Heart right ventricle (tissue), 16 donors: ENCODE measurements around the gene CNDP2. TPM values are rescaled to one million over a fixed set of nuclear protein-coding genes. Genes with fewer than 3 reads are reported as not detected.
"Not testable (repeated sequence)": the region's sequence is repeated elsewhere in the genome, so short reads cannot be mapped to it uniquely, and the experiment has no call there.

ENCODE experiments used
- ATAC-seq, 8 donors: fragments of 200-7000 bp; cut with Tn5 transposase; one replicate each; pipeline ENCODE4 v1.9.1; 2020; ENCODE audit warnings: mild to moderate bottlenecking in 8 of 8, moderate library complexity in 8 of 8, moderate number of reproducible peaks in 1 of 8
- DNase-seq, 2 donors: peaks; one replicate each; pipeline ENCODE4 v3.0.0-alpha.2; 2020
- H3K27ac ChIP-seq, 10 donors: fragments of 200-600 bp; sonication (generic) in 2 of 10; one replicate each; pipeline versions ENCODE4 v1.5.0 to v1.8.0; 2020 to 2022; ENCODE audit warnings: mild to moderate bottlenecking in 3 of 10
- H3K27me3 ChIP-seq, 7 donors: fragments of 200-600 bp; one replicate each; pipeline ENCODE4 v1.8.0; 2021 to 2022; ENCODE audit warnings: mild to moderate bottlenecking in 2 of 7
- H3K36me3 ChIP-seq, 9 donors: fragments of 200-600 bp; sonication (generic) in 1 of 9; one replicate each; pipeline versions ENCODE4 v1.5.0 to v1.8.0; 2020 to 2022; ENCODE audit warnings: mild to moderate bottlenecking in 2 of 9
- H3K4me1 ChIP-seq, 9 donors: fragments of 200-600 bp; sonication (generic) in 1 of 9; one replicate each; pipeline versions ENCODE4 v1.5.0 to v1.8.0; 2020 to 2022; ENCODE audit warnings: mild to moderate bottlenecking in 4 of 9
- H3K4me3 ChIP-seq, 10 donors: fragments of 200-600 bp; sonication (generic) in 2 of 10; one replicate each; pipeline versions ENCODE4 v1.5.0 to v1.8.0; 2020 to 2022; ENCODE audit warnings: mild to moderate bottlenecking in 7 of 10, moderate library complexity in 2 of 10
- H3K9me3 ChIP-seq, 11 donors: fragments of 200-600 bp in 10 of 11; sonication (generic) in 2 of 11; one replicate each; pipeline versions ENCODE4 v1.5.0 to v1.8.0; 2013 to 2022; ENCODE audit warnings: mild to moderate bottlenecking in 2 of 11, control low read depth in 1 of 11, moderate library complexity in 1 of 11
- WGBS, 2 donors: extraction: QIAGEN DNeasy Blood & Tissue Kit; methylation state at CpG; one replicate each; pipeline ENCODE4 v1.1.7; 2013; ENCODE audit warnings: inconsistent platforms in 1 of 2; 5-methylcytosine and 5-hydroxymethylcytosine counted together
- intact Hi-C, 10 donors: fragments of 100-400 bp; cut with DNase I; formaldehyde crosslinking; loops; one replicate each; pipeline versions ENCODE4 v1.11.1 to v1.14.2; 2022
- polyA plus RNA-seq, 2 donors: library from polyadenylated mRNA; stranded (reverse); fragments of 200-250 nt; gene quantifications; one replicate each; pipeline ENCODE4 v1.2.3, GENCODE V29; 2013
- total RNA-seq, 10 donors: library from RNA; stranded (reverse); fragmentation: NEBNext Ultra II Directional in 3 of 10; extraction: Animal tissue kit (Norgen Biotek cat#: 25700) in 3 of 10; gene quantifications; one replicate each; pipeline versions ENCODE4 v1.2.1 to v1.2.4, GENCODE V29; 2021 to 2023
- TF ChIP-seq, protein P1 (sequence below), 9 donors: fragments of 200-600 bp; sonication (generic) in 2 of 9; IDR thresholded peaks; one replicate each; pipeline versions ENCODE4 v1.5.0 to v1.8.0; 2021 to 2022; ENCODE audit warnings: antibody characterized with exemption in 9 of 9, mild to moderate bottlenecking in 5 of 9, moderate library complexity in 1 of 9
- donor health status: Arrhythmogenic right ventricular cardiomyopathy.
- donor health status: ischemic (EF 13 %, LVEDD 7.1; RV severe dilation, severe dysfunction).
- donor health status: healthy with polysubstance abuse.
- donor health status: DM: no; HTN: yes; CAD: no.
- donor health status: DM: no; HTN: no; CAD: no.
- donor health status: ischemic (EF 25% LVEDD 6.9; RV normal size, moderate dysfunction).
- donor health status: ischemic (EF 25% LVEDD 5.7; RV mildly dilated, moderate dysfunction).
- donor health status: healthy.
- donor health status: DM: yes; HTN: yes; CAD: no.
- donor health status: Ischemic cardiomyopathy.
- donor health status: ischemic (EF 35%, LVEDD 5.7; RV mildly dilated, moderate dysfunction).
- donor health status: nonischemic (EF 11% LVEDD 7.7; RV severe dilation, severe dysfunction).
- donor health status: DM: yes; HTN: yes; CAD: no.
- donor health status: PGD.
- donor health status: ischemic (EF 29% LVEDD 5.4; RV normal size, mild dysfunction).
- donor health status: nonischemic (EF 23%, LVEDD 6.1; RV moderate dilation, normal function).

The CNDP2 gene
- total and polyA plus RNA-seq, 12 donors: 48.9 to 117 (median 73.2) TPM

- Histone ChIP-seq H3K27ac (peak overlapping the region; percentile 33 to 87 (median 70)), H3K4me3 (peak overlapping the region in 7 of 10 donors; percentile 18 to 48 (median 35)), H3K4me1 (peaks cover 0 to 64% (median 30%) of the 10 kb centered on the region in 9 donors), H3K27me3 (no peaks in the 10 kb centered on the region), H3K36me3 (peaks cover 0 to 46% (median 28%) of the 10 kb centered on the region in 9 donors), H3K9me3 (no peaks in the 10 kb centered on the region)
- TF ChIP-seq, protein P1, sequence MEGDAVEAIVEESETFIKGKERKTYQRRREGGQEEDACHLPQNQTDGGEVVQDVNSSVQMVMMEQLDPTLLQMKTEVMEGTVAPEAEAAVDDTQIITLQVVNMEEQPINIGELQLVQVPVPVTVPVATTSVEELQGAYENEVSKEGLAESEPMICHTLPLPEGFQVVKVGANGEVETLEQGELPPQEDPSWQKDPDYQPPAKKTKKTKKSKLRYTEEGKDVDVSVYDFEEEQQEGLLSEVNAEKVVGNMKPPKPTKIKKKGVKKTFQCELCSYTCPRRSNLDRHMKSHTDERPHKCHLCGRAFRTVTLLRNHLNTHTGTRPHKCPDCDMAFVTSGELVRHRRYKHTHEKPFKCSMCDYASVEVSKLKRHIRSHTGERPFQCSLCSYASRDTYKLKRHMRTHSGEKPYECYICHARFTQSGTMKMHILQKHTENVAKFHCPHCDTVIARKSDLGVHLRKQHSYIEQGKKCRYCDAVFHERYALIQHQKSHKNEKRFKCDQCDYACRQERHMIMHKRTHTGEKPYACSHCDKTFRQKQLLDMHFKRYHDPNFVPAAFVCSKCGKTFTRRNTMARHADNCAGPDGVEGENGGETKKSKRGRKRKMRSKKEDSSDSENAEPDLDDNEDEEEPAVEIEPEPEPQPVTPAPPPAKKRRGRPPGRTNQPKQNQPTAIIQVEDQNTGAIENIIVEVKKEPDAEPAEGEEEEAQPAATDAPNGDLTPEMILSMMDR (IDR thresholded peaks at IDR 0.05): no peak
- intact Hi-C loops: loop anchor here in 7 of 10 donors (5.0 to 10.0 kb wide), 5 partner anchors 46 to 304 kb away; partner anchors contain the start of gene ZNF407 (in 2 of the 7)
- ATAC-seq: no peak
- peak in 1 of 2 donors; percentile 46 for DNase-seq
- 76 to 81% methylated on average over 14 of the region's 14 CpGs for WGBS, 2 donors
Observed at GRCh38 chr18:74498712-74499627, 2.8 kb downstream of the CNDP2 start.

DNA sequence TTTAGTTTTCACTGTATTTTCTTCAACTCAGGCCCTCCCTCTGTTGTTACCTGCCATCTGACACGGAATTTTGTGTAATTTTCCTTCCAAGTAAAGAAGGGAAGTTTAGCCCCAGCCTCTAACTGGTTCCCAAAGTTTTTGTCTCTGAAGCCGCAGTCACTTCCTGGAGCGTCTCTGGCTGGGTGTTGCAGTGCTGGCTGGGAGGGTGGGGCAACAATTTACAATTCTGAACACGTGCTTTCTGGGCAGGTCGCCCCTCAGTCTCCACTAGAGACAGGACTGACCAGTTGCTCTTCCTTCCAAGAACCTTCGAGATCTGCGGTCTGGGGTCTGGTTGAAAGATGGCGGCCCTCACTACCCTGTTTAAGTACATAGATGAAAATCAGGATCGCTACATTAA, 3.5 kb downstream of the CNDP2 start:
- Histone ChIP-seq H3K27ac (peak overlapping the region; percentile 33 to 87 (median 70)), H3K36me3 (peaks cover 0 to 53% (median 28%) of the 10 kb centered on the region in 9 donors), H3K27me3 (no peaks in the 10 kb centered on the region), H3K9me3 (no peaks in the 10 kb centered on the region), H3K4me1 (peaks cover 0 to 64% (median 30%) of the 10 kb centered on the region in 9 donors), H3K4me3 (peak overlapping the region in 7 of 10 donors; percentile 18 to 48 (median 35))
- intact Hi-C loops: loop anchor here in 7 of 10 donors (5.0 to 10.0 kb wide), 5 partner anchors 45 to 305 kb away; partner anchors contain the start of gene ZNF407 (in 2 of the 7)
- WGBS, 2 donors: 48 to 60% methylated on average over 9 of the region's 9 CpGs
- TF ChIP-seq, protein P1 (IDR thresholded peaks at IDR 0.05): no peak
- DNase-seq: peak; percentile 37 to 91
- peak in 4 of 8 donors; percentile 8 to 34 (median 28) for ATAC-seq

GRCh38 chr18:74500372-74500771, 4.2 kb downstream of the CNDP2 start:
- Histone ChIP-seq H3K4me3 (peak overlapping the region in 6 of 10 donors; percentile 1 to 48 (median 30)), H3K27me3 (no peaks in the 10 kb centered on the region), H3K4me1 (peaks cover 0 to 59% (median 30%) of the 10 kb centered on the region in 9 donors), H3K27ac (peak overlapping the region in 6 of 10 donors; percentile 64 to 87 (median 79)), H3K9me3 (no peaks in the 10 kb centered on the region), H3K36me3 (peaks cover 0 to 60% (median 28%) of the 10 kb centered on the region in 9 donors)
- ATAC-seq (no peak), DNase-seq (no peak)
- WGBS, 2 donors: 83 to 84% methylated on average over 6 of the region's 6 CpGs
- intact Hi-C loops: no loop called here
- TF ChIP-seq, protein P1 (IDR thresholded peaks at IDR 0.05): no peak

GRCh38 chr18:74500774-74501173, 4.6 kb downstream of the CNDP2 start:
- Histone ChIP-seq H3K4me3 (peak overlapping the region in 2 of 10 donors; percentile 1 to 48), H3K27ac (peak overlapping the region in 3 of 10 donors; percentile 80 to 87 (median 84)), H3K36me3 (peaks cover 0 to 64% (median 31%) of the 10 kb centered on the region in 9 donors), H3K4me1 (peaks cover 0 to 57% (median 30%) of the 10 kb centered on the region in 9 donors)
- WGBS, 2 donors: 82 to 87% methylated on average over 8 of the region's 8 CpGs
- H3K9me3 ChIP-seq, DNase-seq, H3K27me3 ChIP-seq, ATAC-seq, intact Hi-C loops: not testable (repeated sequence)
